SK-N-SH treated with all-trans-retinoic acid at 6 μM for 48 hours (cell line): Measurements from ENCODE around the gene ARRDC5.
"Not testable (repeated sequence)": the region's sequence is repeated elsewhere in the genome, so short reads cannot be mapped to it uniquely, and the experiment has no call there.

Experiments
- ATAC-seq: fragments of 200-7000 bp; cut with Tn5 transposase; 3 replicates; pipeline ENCODE4 v1.9.1; 2020; ENCODE audit warnings: mild to moderate bottlenecking, moderate library complexity
- BACH2 ChIP-seq: fragments of 250-450 bp; sonication (Bioruptor Pico); IDR thresholded peaks from 2 replicates; pipeline ENCODE4 v1.9.0; 2021; ENCODE audit warnings: mild to moderate bottlenecking, borderline replicate concordance
- ESRRG ChIP-seq: fragments of 250-450 bp; sonication (Bioruptor Pico); IDR thresholded peaks from 2 replicates; pipeline ENCODE4 v1.6.1; 2021; ENCODE audit warnings: mild to moderate bottlenecking
- GLIS3 ChIP-seq: fragments of 250-450 bp; sonication (Bioruptor Pico); IDR thresholded peaks from 2 replicates; pipeline ENCODE4 v1.5.0; 2020; ENCODE audit warnings: mild to moderate bottlenecking, moderate library complexity
- ISL1 ChIP-seq: fragments of 250-450 bp; sonication (Bioruptor Pico); IDR thresholded peaks from 2 replicates; pipeline ENCODE4 v2.1.2; 2022; ENCODE audit warnings: mild to moderate bottlenecking, moderate library complexity
- OSR1 ChIP-seq: fragments of 250-450 bp; sonication (Bioruptor Pico); IDR thresholded peaks from 2 replicates; pipeline ENCODE4 v1.8.0; 2022; ENCODE audit warnings: moderate library complexity, mild to moderate bottlenecking, inconsistent platforms
- PPARA ChIP-seq: fragments of 250-450 bp; sonication (Bioruptor Pico); IDR thresholded peaks from 2 replicates; pipeline ENCODE4 v1.5.0; 2020; ENCODE audit warnings: mild to moderate bottlenecking, borderline replicate concordance
- RARB ChIP-seq: fragments of 250-450 bp; sonication (Bioruptor Pico); IDR thresholded peaks from 2 replicates; pipeline ENCODE4 v1.8.0; 2021; ENCODE audit warnings: mild to moderate bottlenecking, moderate library complexity
- SNAI2 ChIP-seq: fragments of 250-450 bp; sonication (Bioruptor Pico); IDR thresholded peaks from 2 replicates; pipeline ENCODE4 v1.5.0; 2020; ENCODE audit warnings: mild to moderate bottlenecking, moderate library complexity
- TCF4 ChIP-seq: fragments of 250-450 bp; sonication (Bioruptor Pico); IDR thresholded peaks from 2 replicates; pipeline ENCODE4 v1.8.0; 2021; ENCODE audit warnings: mild to moderate bottlenecking, moderate library complexity, borderline replicate concordance
- TOX ChIP-seq: fragments of 250-450 bp; sonication (Bioruptor Pico); IDR thresholded peaks from 2 replicates; pipeline ENCODE4 v1.8.0; 2021; ENCODE audit warnings: mild to moderate bottlenecking, moderate library complexity, borderline replicate concordance
- ZC3H10 ChIP-seq: fragments of 250-450 bp; sonication (Bioruptor Pico); IDR thresholded peaks from 2 replicates; pipeline ENCODE4 v1.5.1; 2021; ENCODE audit warnings: mild to moderate bottlenecking, moderate library complexity
- ZFP3 ChIP-seq: fragments of 250-450 bp; sonication (Bioruptor Pico); IDR thresholded peaks from 2 replicates; pipeline ENCODE4 v1.5.0; 2020; ENCODE audit warnings: mild to moderate bottlenecking, moderate library complexity
- ZFP30 ChIP-seq: fragments of 450-650 bp; formaldehyde crosslinking; IDR thresholded peaks from 2 replicates; pipeline ENCODE4 v1.5.0; 2022; ENCODE audit warnings: mild to moderate bottlenecking, moderate library complexity
- ZNF565 ChIP-seq: fragments of 450-650 bp; formaldehyde crosslinking; conservative IDR thresholded peaks from 2 replicates; pipeline ENCODE4 v1.5.0; 2020; ENCODE audit warnings: low read depth, mild to moderate bottlenecking, moderate library complexity
- ZNF70 ChIP-seq: fragments of 450-650 bp; formaldehyde crosslinking; IDR thresholded peaks from 2 replicates; pipeline ENCODE4 v1.5.0; 2020; ENCODE audit warnings: mild to moderate bottlenecking, moderate library complexity
- ZNF8 ChIP-seq: fragments of 450-650 bp; formaldehyde crosslinking; IDR thresholded peaks from 2 replicates; pipeline ENCODE4 v1.5.0; 2020; ENCODE audit warnings: mild to moderate bottlenecking, moderate library complexity
- TF ChIP-seq, protein P1 (sequence below): fragments of 250-450 bp; sonication (Bioruptor Pico); IDR thresholded peaks from 2 replicates; pipeline ENCODE4 v1.5.1; 2021; ENCODE audit warnings: mild to moderate bottlenecking, moderate library complexity
- TF ChIP-seq, protein P2 (sequence below): fragments of 250-450 bp; sonication (Bioruptor Pico); IDR thresholded peaks from 2 replicates; pipeline ENCODE4 v1.5.1; 2020; ENCODE audit warnings: low read depth, mild to moderate bottlenecking, moderate library complexity
- TF ChIP-seq, protein P3 (sequence below): fragments of 250-450 bp; sonication (Bioruptor Pico); IDR thresholded peaks from 2 replicates; pipeline ENCODE4 v1.8.0; 2020; ENCODE audit warnings: mild to moderate bottlenecking, moderate library complexity, borderline replicate concordance
- TF ChIP-seq, protein P4 (sequence below): fragments of 250-450 bp; sonication (Bioruptor Pico); IDR thresholded peaks from 2 replicates; pipeline ENCODE4 v1.5.0; 2020; ENCODE audit warnings: mild to moderate bottlenecking, moderate library complexity

ARRDC5 gene

DNA sequence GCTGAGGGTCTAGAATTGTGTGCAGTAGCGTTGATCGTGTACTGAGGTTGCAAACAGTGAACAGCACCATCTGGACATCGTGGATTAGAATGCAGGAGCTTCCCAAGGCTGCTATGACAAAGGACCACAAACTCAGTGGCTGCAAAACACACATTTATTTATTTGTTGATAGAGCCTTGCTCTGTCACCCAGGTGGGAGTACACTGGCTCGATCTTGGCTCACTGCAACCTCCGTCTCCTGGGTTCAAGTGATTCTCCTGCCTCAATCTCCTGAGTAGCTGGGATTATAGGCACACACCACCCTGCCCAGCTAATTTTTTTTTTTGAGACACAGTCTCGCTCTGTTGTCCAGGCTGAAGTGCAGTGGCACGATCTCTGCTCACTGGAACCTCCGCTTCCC is 4.3 kb upstream of the ARRDC5 start (continued):
- TF ChIP-seq ZC3H10, result no peak
- no peak for TF ChIP-seq ZNF565 (CRISPR knock-in tag)
- TF ChIP-seq ZNF70 (CRISPR knock-in tag), result no peak
- TF ChIP-seq, protein P1, sequence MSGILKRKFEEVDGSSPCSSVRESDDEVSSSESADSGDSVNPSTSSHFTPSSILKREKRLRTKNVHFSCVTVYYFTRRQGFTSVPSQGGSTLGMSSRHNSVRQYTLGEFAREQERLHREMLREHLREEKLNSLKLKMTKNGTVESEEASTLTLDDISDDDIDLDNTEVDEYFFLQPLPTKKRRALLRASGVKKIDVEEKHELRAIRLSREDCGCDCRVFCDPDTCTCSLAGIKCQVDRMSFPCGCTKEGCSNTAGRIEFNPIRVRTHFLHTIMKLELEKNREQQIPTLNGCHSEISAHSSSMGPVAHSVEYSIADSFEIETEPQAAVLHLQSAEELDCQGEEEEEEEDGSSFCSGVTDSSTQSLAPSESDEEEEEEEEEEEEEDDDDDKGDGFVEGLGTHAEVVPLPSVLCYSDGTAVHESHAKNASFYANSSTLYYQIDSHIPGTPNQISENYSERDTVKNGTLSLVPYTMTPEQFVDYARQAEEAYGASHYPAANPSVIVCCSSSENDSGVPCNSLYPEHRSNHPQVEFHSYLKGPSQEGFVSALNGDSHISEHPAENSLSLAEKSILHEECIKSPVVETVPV (CRISPR knock-in tag), result no peak
- no peak for TF ChIP-seq BACH2
- TF ChIP-seq, protein P2, sequence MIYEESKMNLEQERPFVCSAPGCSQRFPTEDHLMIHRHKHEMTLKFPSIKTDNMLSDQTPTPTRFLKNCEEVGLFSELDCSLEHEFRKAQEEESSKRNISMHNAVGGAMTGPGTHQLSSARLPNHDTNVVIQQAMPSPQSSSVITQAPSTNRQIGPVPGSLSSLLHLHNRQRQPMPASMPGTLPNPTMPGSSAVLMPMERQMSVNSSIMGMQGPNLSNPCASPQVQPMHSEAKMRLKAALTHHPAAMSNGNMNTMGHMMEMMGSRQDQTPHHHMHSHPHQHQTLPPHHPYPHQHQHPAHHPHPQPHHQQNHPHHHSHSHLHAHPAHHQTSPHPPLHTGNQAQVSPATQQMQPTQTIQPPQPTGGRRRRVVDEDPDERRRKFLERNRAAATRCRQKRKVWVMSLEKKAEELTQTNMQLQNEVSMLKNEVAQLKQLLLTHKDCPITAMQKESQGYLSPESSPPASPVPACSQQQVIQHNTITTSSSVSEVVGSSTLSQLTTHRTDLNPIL (CRISPR knock-in tag), result no peak
- no peak for TF ChIP-seq ZNF8
- TF ChIP-seq OSR1 (CRISPR knock-in tag), result no peak
- TF ChIP-seq, protein P3, sequence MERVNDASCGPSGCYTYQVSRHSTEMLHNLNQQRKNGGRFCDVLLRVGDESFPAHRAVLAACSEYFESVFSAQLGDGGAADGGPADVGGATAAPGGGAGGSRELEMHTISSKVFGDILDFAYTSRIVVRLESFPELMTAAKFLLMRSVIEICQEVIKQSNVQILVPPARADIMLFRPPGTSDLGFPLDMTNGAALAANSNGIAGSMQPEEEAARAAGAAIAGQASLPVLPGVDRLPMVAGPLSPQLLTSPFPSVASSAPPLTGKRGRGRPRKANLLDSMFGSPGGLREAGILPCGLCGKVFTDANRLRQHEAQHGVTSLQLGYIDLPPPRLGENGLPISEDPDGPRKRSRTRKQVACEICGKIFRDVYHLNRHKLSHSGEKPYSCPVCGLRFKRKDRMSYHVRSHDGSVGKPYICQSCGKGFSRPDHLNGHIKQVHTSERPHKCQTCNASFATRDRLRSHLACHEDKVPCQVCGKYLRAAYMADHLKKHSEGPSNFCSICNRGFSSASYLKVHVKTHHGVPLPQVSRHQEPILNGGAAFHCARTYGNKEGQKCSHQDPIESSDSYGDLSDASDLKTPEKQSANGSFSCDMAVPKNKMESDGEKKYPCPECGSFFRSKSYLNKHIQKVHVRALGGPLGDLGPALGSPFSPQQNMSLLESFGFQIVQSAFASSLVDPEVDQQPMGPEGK, result no peak
- TF ChIP-seq SNAI2 (CRISPR knock-in tag), result no peak
- TF ChIP-seq, all 23 proteins: peak for 0

DNA sequence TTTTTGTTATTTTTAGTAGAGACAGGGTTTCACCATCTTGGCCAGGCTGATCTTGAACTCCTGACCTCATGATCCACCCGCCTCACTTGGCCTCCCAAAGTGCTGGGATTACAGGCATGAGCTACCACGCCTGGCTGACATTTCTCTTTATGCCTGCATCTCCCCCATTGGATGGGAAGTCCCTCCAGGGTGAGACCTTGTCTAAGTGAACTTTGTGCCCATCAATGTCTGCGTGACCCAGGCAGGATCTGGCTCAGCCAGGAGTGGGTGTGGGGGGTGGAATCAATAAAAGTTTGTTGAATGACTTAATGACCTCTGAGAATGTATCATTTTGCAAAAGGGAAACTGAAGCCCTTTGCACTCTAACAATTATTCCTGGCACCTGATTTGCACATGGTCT is 1.8 kb upstream of the ARRDC5 start:
- TF ChIP-seq GLIS3 (CRISPR knock-in tag) (no peak), ZNF565 (CRISPR knock-in tag) (no peak), TCF4 (CRISPR knock-in tag) (no peak), TOX (CRISPR knock-in tag) (no peak), ZNF70 (CRISPR knock-in tag) (no peak), OSR1 (CRISPR knock-in tag) (no peak), ZNF8 (no peak)
- TF ChIP-seq, protein P4, sequence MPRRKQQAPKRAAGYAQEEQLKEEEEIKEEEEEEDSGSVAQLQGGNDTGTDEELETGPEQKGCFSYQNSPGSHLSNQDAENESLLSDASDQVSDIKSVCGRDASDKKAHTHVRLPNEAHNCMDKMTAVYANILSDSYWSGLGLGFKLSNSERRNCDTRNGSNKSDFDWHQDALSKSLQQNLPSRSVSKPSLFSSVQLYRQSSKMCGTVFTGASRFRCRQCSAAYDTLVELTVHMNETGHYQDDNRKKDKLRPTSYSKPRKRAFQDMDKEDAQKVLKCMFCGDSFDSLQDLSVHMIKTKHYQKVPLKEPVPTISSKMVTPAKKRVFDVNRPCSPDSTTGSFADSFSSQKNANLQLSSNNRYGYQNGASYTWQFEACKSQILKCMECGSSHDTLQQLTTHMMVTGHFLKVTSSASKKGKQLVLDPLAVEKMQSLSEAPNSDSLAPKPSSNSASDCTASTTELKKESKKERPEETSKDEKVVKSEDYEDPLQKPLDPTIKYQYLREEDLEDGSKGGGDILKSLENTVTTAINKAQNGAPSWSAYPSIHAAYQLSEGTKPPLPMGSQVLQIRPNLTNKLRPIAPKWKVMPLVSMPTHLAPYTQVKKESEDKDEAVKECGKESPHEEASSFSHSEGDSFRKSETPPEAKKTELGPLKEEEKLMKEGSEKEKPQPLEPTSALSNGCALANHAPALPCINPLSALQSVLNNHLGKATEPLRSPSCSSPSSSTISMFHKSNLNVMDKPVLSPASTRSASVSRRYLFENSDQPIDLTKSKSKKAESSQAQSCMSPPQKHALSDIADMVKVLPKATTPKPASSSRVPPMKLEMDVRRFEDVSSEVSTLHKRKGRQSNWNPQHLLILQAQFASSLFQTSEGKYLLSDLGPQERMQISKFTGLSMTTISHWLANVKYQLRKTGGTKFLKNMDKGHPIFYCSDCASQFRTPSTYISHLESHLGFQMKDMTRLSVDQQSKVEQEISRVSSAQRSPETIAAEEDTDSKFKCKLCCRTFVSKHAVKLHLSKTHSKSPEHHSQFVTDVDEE, result no peak
- TF ChIP-seq, all 23 proteins: peak for 0
- no peak for ATAC-seq

DNA sequence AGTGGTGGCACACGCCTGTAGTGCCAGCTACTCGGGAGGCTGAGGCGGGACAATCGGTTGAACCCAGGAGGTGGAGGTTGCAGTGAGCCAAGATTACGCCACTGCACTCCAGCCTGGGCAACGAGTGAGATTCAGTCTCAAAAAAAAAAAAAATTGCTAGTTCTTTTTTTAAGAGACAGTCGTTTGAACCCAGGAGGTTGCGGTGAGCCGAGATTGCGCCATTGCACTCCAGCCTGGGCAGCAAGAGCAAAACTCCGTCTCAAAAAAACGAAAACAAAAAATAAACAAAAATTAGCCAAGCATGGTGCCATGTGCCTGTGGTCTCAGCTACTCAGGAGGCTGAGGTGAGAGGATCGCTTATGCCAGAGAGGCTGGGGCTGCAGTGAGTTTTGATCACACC is 1.8 kb downstream of the ARRDC5 start:
- ATAC-seq, result not testable (repeated sequence)

DNA sequence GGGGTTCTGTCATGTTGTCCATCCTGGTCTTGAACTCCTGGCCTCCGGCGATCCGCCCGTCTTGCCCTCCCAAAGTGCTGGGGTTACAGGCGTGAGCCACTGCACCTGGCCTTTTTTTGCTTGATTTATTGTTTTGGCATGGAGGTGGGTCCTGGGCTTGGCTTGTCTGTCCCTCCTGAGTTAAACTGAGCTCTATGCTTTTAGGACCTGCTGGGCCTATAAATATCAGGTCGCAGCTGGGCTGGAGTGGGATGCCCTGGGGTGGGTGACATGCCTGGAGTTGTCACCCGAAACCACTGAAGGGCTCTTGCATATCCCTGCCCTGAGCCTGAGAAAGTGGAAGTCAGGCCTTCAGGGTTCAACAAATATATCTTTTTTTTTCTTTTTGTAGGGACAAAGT is 5.5 kb downstream of the ARRDC5 start:
- no peak for ATAC-seq
- no peak for TF ChIP-seq RARB (CRISPR knock-in tag)
- no peak for TF ChIP-seq ZFP30 (CRISPR knock-in tag)
- TF ChIP-seq, protein P2 (CRISPR knock-in tag), result no peak
- no peak for TF ChIP-seq ZFP3 (CRISPR knock-in tag)
- no peak for TF ChIP-seq SNAI2 (CRISPR knock-in tag)
- TF ChIP-seq GLIS3 (CRISPR knock-in tag), result no peak
- no peak for TF ChIP-seq ISL1 (CRISPR knock-in tag)
- TF ChIP-seq, all 23 proteins: peak for 0

DNA sequence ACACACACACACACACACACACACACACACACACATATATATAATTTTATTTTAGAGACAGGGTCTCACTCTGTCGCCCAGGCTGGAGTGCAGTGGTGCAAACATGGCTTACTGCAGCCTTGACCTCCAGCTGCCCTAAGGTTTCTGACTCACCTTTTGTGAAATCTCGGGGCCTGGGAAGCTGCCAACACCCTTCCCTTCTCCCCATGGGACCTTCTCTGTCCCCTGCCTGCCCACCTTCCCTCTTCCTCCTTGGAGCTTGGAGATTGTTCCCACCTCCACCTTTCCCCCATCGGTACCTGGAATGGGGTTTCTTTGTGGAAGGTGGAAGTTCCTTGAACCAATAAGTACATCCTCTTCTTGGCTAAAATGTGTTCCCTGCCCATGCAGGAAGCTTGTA is 6.3 kb downstream of the ARRDC5 start:
- no peak for ATAC-seq
- TF ChIP-seq TOX (CRISPR knock-in tag) (no peak), ZNF70 (CRISPR knock-in tag) (no peak), BACH2 (no peak), PPARA (CRISPR knock-in tag) (no peak), GLIS3 (CRISPR knock-in tag) (no peak), ESRRG (no peak)
- TF ChIP-seq, protein P1 (CRISPR knock-in tag), result no peak
- TF ChIP-seq, protein P3, result no peak

DNA sequence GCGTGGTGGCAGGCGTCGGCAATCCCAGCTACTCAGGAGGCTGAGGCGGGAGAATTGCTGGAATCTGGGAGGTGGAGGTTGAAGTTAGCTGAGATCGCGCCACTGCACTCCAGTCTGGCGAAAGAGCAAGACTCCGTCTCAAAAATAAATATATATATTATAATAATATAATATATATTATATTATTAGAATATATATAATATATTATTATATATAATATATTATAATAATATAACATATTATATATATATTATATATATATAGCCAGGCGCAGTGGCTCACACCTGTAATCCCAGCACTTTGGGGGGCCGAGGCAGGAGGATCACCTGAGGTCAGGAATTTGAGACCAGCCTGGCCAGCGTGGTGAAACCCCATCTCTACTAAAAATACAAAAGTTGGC is 9.7 kb downstream of the ARRDC5 start:
- ATAC-seq, result not testable (repeated sequence)
